GM23338 (cell line): ENCODE measurements around the gene PRDM9.

ENCODE experiments used
- CREB1 ChIP-seq: fragments of 250-450 bp; sonication (Bioruptor Pico); IDR thresholded peaks from 2 replicates; pipeline ENCODE4 v1.5.0; 2020; ENCODE audit warnings: low read depth, mild to moderate bottlenecking, moderate library complexity
- CTCF ChIP-seq, 2 experiments: fragments of 200-600 bp in 1 of 2; sonication (generic) in 1 of 2; conservative IDR thresholded peaks; 2 replicates each; pipeline versions ENCODE4 v1.5.1 to v1.6.1; 2016 to 2017; ENCODE audit warnings: antibody characterized with exemption in 2 of 2, low read depth in 2 of 2, mild to moderate bottlenecking in 2 of 2, moderate library complexity in 1 of 2
- EZH2 ChIP-seq: fragments of 200-600 bp; sonication (generic); IDR thresholded peaks from one replicate; pipeline ENCODE4 v1.8.0; 2017; ENCODE audit warnings: antibody characterized with exemption, mild to moderate bottlenecking, low read depth; ENCODE audit not compliant: unreplicated experiment
- EZH2phosphoT487 ChIP-seq: fragments of 200-600 bp; sonication (generic); IDR thresholded peaks from one replicate; pipeline ENCODE4 v1.8.1; 2018; ENCODE audit warnings: antibody characterized with exemption; ENCODE audit not compliant: unreplicated experiment
- JUNB ChIP-seq: IDR thresholded peaks from one replicate; pipeline ENCODE4 v1.6.1; 2016; ENCODE audit warnings: antibody characterized with exemption; ENCODE audit not compliant: unreplicated experiment
- NANOG ChIP-seq: IDR thresholded peaks from 2 replicates; pipeline ENCODE4 v1.6.1; 2016; ENCODE audit warnings: antibody characterized with exemption, borderline replicate concordance
- POLR2AphosphoS5 ChIP-seq: IDR thresholded peaks from 2 replicates; pipeline ENCODE4 v1.6.1; 2016; ENCODE audit warnings: antibody characterized with exemption, low read depth
- REST ChIP-seq: IDR thresholded peaks from one replicate; pipeline ENCODE4 v1.6.1; 2018; ENCODE audit warnings: antibody characterized with exemption; ENCODE audit not compliant: unreplicated experiment
- ZNF114 ChIP-seq: fragments of 250-450 bp; sonication (Bioruptor Pico); IDR thresholded peaks from 2 replicates; pipeline ENCODE4 v1.5.0; 2020; ENCODE audit warnings: mild to moderate bottlenecking, moderate library complexity
- ZNF331 ChIP-seq: fragments of 250-450 bp; sonication (Bioruptor Pico); IDR thresholded peaks from 2 replicates; pipeline ENCODE4 v1.5.0; 2020; ENCODE audit warnings: low read depth, mild to moderate bottlenecking, moderate library complexity
- ZNF462 ChIP-seq: fragments of 250-450 bp; sonication (Bioruptor Pico); IDR thresholded peaks from 2 replicates; pipeline ENCODE4 v1.5.0; 2020; ENCODE audit warnings: mild to moderate bottlenecking, moderate library complexity

GRCh38 chr5:23473915-23474314 lies 33.5 kb upstream of the PRDM9 start:
- TF ChIP-seq CTCF (conservative IDR thresholded peaks at IDR 0.05; ENCODE audit: low read depth in 2 of 2) (no peak), POLR2AphosphoS5 (no peak), CREB1 (no peak), EZH2phosphoT487 (no peak), EZH2 (no peak), ZNF331 (CRISPR knock-in tag) (no peak), REST (no peak), ZNF114 (CRISPR knock-in tag) (no peak), NANOG (no peak), JUNB (no peak), ZNF462 (CRISPR knock-in tag) (no peak)
